ENCODE results near the gene KRTAP20-4.

The KRTAP20-4 gene

DNA sequence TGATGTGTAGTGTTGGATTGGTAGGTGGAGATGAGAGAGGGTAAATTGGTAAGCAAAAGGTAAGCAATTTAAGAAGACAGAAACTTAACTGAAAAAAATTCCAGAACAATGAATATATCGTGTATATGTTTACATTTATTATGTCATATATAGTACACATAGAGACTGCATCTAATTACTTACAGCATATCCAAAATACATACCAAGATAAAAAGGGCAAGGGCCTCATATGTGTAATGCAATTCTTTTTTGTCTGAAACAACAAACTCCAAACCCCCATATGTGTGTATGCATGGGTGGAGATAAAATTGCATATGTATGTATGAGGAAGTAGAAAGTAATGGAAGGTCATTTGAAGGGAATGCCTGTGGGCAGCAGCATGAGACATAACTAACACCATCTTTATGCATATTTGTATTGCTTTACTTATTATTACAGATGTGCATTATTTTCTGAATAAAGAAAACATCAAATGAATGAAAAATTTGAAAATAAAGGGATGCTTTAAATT, 26.5 kb downstream of the KRTAP20-4 start:
- in situ Hi-C loops (cut with MboI; ENCODE audit: low sequenced_read_pairs) = no loop called here

DNA sequence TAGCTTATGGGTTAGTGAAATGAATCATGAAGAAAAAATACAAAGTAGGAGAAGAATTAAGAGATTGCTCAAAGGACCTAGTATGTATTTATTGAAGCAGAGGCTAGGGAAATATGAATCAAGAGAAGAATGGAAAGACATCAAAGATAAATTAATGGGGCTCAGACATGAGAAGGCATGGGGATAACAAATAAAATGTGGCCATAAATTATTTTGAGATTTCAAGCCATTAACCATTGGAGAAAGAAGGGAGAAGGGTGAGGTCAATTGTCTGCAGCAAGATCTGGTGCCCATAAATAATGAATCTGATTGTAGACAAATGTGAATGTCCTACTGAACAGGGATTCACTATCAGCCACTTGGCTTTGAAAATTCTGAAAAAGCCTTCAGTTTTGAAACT, 32.5 kb downstream of the KRTAP20-4 start:
- in situ Hi-C loops (cut with MboI; ENCODE audit: low sequenced_read_pairs) = no loop called here

DNA sequence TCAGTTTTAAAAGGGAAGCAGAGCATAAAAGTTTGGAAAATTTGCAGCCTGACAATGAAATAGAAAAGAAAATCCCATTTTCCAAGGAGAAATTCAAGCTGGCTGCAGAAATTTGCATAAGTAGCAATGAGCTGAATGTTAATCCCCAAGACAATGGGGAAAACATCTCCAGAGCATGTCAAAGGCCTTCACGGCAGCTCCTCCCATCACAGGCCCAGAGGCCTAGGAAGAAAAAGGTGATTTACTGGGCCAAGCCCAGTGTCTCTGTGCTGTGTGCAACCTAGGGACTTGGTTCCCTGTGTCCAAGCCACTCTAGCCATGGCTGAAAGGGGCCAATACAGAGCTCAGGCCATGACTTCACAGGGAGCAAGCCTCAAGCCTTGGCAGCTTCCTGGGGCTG, 48.3 kb downstream of the KRTAP20-4 start:
- in situ Hi-C loops (cut with MboI; ENCODE audit: low sequenced_read_pairs) = no loop called here

All from HL-60/S4 treated with retinoic acid at 250 ng/mL for 4 days and 3 days (cell line).